ENCODE measurements around the gene KHDRBS1.

KHDRBS1 gene

DNA sequence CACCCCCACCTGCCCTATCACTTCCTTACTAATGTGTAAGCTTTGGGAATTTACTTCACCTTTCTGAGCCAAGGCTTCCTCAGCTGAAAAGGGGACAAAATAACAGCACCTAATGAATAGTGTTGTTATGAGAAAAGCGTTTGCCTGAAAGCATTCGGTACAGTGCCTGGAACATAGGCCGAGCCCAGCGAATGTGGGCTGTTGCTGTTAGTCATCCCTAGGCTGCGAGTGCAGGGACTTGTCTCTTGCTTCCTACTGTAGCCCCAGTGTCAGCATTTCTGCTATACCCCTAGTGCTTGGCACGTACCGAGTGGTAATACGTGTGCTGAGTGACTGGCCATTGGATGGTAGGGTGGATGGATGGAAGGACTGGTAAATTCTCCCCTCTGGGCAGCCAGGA lies 77.5 kb downstream of the KHDRBS1 start:
- no peak overlapping the region for H3K4me3 ChIP-seq (ENCODE audit: low read depth in 1 of 2, low read length in 2 of 2)
- H3K27me3 ChIP-seq (ENCODE audit: low read depth, low read length), result no peaks in the 10 kb centered on the region
- no peak overlapping the region for H3K27ac ChIP-seq (ENCODE audit: low read length)
- H3K9me3 ChIP-seq (ENCODE audit: control insufficient read depth in 1 of 2, low read length in 2 of 2), result no peaks in the 10 kb centered on the region
- H3K36me3 ChIP-seq (ENCODE audit: control insufficient read depth in 1 of 2, insufficient read depth in 2 of 2, low read length in 2 of 2), result peaks cover 23 to 40% of the 10 kb centered on the region in 2 donors
- no peaks in the 10 kb centered on the region for H3K4me1 ChIP-seq (ENCODE audit: control insufficient read depth in 1 of 2, insufficient read depth in 2 of 2, low read length in 2 of 2)

DNA sequence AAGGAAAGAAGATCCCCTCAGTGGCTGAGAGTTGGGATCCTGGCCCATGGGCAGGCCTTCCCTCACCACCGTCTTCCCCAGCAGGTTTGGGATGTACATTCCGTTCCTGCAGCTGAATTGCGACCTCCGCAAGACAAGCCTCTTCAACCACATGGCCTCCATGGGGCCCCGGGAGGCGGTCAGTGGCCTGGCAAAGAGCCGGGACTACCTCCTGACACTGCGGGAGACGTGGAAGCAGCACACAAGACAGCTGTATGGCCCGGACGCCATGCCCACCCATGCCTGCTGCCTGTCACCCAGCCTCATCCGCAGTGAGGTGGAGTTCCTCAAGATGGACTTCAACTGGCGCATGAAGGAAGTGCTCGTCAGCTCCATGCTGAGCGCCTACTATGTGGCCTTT lies 77.9 kb downstream of the KHDRBS1 start:
- no peaks in the 10 kb centered on the region for H3K9me3 ChIP-seq (ENCODE audit: control insufficient read depth in 1 of 2, low read length in 2 of 2)
- H3K4me3 ChIP-seq (ENCODE audit: low read depth in 1 of 2, low read length in 2 of 2), result no peak overlapping the region
- no peak overlapping the region for H3K27ac ChIP-seq (ENCODE audit: low read length)
- H3K27me3 ChIP-seq (ENCODE audit: low read depth, low read length), result no peaks in the 10 kb centered on the region
- no peaks in the 10 kb centered on the region for H3K4me1 ChIP-seq (ENCODE audit: control insufficient read depth in 1 of 2, insufficient read depth in 2 of 2, low read length in 2 of 2)
- H3K36me3 ChIP-seq (ENCODE audit: control insufficient read depth in 1 of 2, insufficient read depth in 2 of 2, low read length in 2 of 2), result peaks cover 23 to 44% of the 10 kb centered on the region in 2 donors
